ENCODE results near the gene BAMBI. TPM values are rescaled to one million over a fixed set of nuclear protein-coding genes. Genes with fewer than 3 reads are reported as not detected.
A peak's percentile ranks its signal among the peaks of the same experiment; 100 is the strongest.

Gene BAMBI
- polyA plus RNA-seq, 1 experiment, result 6.0 TPM

DNA sequence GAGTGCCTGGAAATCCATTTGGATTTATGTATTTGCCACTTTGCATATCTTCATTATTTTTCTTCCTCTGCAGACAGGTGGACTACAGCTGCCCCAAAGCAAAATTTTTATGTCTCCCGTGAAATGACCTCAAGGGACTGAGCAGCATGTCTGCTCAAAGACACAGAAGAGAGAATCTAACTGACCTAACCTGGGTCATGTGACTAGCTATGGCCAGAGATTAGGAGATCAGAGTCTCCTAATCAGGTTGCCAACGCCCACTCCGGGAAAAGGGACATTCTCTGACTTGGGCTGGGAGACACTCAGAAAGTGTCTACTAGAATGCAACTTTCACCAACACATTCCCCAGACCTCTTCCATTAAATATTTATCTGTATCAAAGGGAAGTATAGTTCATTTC is 2.5 kb upstream of the BAMBI start:
- no peak for DNase-seq (ENCODE audit: low read depth)
- no peaks in the 10 kb centered on the region for H3K36me3 ChIP-seq (ENCODE audit: control insufficient read depth, insufficient read depth, low read length)
- ChIA-PET POLR2A (no interaction called here), CTCF (interaction anchor here (0.8 to 3.5 kb wide), 4 partner anchors 14 to 653 kb away, joined by 3 to 22 read pairs (median 4); no protein-coding TSS in a partner anchor)
- H3K27me3 ChIP-seq (ENCODE audit: control insufficient read depth, insufficient read depth, low read length), result peaks cover 26% of the 10 kb centered on the region
- TF ChIP-seq, protein P1, sequence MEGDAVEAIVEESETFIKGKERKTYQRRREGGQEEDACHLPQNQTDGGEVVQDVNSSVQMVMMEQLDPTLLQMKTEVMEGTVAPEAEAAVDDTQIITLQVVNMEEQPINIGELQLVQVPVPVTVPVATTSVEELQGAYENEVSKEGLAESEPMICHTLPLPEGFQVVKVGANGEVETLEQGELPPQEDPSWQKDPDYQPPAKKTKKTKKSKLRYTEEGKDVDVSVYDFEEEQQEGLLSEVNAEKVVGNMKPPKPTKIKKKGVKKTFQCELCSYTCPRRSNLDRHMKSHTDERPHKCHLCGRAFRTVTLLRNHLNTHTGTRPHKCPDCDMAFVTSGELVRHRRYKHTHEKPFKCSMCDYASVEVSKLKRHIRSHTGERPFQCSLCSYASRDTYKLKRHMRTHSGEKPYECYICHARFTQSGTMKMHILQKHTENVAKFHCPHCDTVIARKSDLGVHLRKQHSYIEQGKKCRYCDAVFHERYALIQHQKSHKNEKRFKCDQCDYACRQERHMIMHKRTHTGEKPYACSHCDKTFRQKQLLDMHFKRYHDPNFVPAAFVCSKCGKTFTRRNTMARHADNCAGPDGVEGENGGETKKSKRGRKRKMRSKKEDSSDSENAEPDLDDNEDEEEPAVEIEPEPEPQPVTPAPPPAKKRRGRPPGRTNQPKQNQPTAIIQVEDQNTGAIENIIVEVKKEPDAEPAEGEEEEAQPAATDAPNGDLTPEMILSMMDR (IDR thresholded peaks at IDR 0.05; ENCODE audit: insufficient read depth, low read depth, low read length), result no peak
- no peak overlapping the region for H3K4me3 ChIP-seq (ENCODE audit: low read depth, low read length)

DNA sequence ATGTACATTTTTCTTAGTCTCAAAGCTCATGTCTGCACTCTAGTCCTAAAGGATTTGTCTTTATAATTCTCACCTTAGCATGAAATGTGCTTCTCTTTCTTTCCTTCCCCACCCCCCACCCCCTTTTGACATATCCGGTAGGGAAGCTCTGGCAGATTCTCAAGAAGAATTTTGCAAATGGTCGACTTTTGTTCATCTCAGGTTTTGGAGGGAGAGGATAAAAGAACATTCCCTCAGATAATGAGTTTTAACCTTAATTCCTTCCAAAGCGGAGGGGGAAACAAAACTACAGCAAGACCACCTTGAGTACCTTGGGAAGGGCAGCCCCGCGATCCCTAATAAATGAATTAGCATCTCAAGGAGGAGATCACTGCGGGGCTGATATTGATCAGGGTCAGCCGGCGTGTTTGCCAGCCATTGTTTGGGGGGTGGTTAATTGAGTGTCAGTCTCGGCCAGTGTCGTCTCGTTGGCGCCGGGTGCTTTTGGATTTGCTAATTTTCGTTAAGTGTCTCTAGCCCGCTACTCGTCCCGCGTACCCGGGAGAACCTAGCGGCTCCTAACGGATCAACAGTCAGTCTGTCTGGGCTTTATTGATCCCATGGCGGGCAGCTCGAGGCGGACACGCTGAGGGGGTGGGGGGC is 874 bp upstream of the BAMBI start:
- TF ChIP-seq, protein P1 (IDR thresholded peaks at IDR 0.05; ENCODE audit: insufficient read depth, low read depth, low read length), result no peak
- DNase-seq (ENCODE audit: low read depth), result no peak
- POLR2A ChIA-PET, result no interaction called here
- Histone ChIP-seq H3K4me3 (ENCODE audit: low read depth, low read length) (peak overlapping the region; percentile 47), H3K27me3 (ENCODE audit: control insufficient read depth, insufficient read depth, low read length) (peaks cover 22% of the 10 kb centered on the region), H3K36me3 (ENCODE audit: control insufficient read depth, insufficient read depth, low read length) (no peaks in the 10 kb centered on the region)
- CTCF ChIA-PET, result interaction anchor here (0.7 to 3.5 kb wide), 12 partner anchors 12 to 837 kb away, joined by 3 to 22 read pairs (median 4); no protein-coding TSS in a partner anchor

DNA sequence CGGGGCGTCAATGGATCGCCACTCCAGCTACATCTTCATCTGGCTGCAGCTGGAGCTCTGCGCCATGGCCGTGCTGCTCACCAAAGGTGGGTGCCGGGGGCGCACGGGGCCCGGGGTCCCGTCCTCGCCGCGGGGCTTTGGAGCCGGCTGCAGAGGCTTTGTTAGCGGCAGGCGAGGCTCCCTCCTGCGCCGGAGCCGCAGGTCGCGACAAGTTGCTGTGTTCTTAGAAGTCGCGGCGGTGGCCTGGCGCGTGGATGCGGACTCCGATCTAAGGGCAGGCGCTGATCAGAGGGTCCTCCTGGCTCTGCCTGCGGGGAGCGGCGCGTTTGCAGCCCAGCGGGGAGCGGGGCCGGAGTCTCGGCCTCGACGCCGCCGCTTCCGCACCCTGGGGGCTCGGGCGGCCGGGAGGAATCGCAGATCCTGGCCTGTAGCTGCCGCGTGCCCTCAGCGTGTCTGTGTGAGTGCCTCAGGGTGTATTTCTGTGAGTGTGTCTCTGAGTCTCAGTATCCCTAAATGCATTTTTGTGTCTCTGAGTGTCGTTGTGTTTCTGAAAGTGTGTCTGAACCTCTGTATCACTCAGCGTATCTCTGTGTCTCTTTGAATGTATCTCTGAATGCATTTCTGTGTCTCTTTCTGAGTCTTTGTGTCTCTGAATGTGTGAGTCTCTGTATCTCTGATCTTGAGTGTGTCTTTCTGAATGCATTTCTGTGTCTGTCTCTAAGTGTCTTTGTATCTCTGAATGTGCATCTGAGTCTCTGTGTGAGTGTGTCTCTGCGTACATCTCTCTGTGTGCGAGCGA is 766 bp downstream of the BAMBI start:
- Histone ChIP-seq H3K4me3 (ENCODE audit: low read depth, low read length) (peak overlapping the region; percentile 86), H3K27me3 (ENCODE audit: control insufficient read depth, insufficient read depth, low read length) (peaks cover 16% of the 10 kb centered on the region), H3K36me3 (ENCODE audit: control insufficient read depth, insufficient read depth, low read length) (peaks cover 2% of the 10 kb centered on the region)
- DNase-seq (ENCODE audit: low read depth), result no peak
- CTCF ChIA-PET, result interaction anchor here (0.5 to 3.5 kb wide), 20 partner anchors 8 to 770 kb away, joined by 3 to 22 read pairs (median 3); no protein-coding TSS in a partner anchor
- TF ChIP-seq, protein P1 (IDR thresholded peaks at IDR 0.05; ENCODE audit: insufficient read depth, low read depth, low read length), result no peak
- POLR2A ChIA-PET, result no interaction called here

DNA sequence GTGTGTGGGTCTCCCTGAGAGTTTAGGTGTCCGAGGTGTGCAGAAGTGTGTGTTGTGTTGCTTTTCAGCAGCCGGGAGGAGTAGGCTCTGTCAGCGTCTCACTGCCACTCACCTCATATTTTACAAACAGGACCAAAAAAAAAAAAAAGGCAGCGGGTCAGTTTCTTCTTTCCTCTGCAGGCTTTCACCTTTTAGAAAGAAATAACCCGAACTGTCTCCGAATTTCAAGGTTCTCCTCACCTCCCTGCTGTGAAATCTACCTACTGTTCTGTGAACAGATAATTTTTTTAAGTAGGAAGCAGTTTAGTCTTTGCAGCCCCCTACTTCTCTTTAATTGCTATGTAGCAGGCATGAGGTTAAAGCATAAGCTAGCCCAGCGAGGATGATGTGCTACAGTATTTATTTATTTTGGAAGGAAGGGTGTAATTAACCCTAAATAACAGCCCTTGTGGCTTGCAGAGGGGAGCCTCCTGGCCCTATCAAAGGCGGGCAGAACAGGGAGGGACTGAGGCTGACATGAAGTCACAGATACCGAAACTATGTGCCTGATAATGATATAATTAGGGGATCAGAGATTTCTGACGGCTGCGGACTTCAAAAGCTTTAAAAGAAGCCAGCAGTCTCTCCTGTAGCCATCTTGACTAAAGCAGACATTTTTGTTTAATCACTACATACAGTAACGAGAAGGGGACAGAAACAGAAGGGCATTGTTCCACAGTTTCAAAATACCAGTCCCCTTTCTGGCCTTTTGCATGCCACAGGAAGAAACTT is 1.6 kb downstream of the BAMBI start:
- peak overlapping the region; percentile 86 for H3K4me3 ChIP-seq (ENCODE audit: low read depth, low read length)
- DNase-seq (ENCODE audit: low read depth), result no peak
- ChIA-PET CTCF (interaction anchor here (0.7 to 3.0 kb wide), 5 partner anchors 37 to 482 kb away, joined by 3 to 19 read pairs (median 3); no protein-coding TSS in a partner anchor), POLR2A (no interaction called here)
- peaks cover 2% of the 10 kb centered on the region for H3K36me3 ChIP-seq (ENCODE audit: control insufficient read depth, insufficient read depth, low read length)
- H3K27me3 ChIP-seq (ENCODE audit: control insufficient read depth, insufficient read depth, low read length), result peaks cover 13% of the 10 kb centered on the region
- TF ChIP-seq, protein P1 (IDR thresholded peaks at IDR 0.05; ENCODE audit: insufficient read depth, low read depth, low read length), result no peak

Data from BJ (cell line).